Measurements from ENCODE around the gene SMG6.
"Not testable (repeated sequence)": the region's sequence is repeated elsewhere in the genome, so short reads cannot be mapped to it uniquely, and the experiment has no call there.

Gene SMG6

DNA sequence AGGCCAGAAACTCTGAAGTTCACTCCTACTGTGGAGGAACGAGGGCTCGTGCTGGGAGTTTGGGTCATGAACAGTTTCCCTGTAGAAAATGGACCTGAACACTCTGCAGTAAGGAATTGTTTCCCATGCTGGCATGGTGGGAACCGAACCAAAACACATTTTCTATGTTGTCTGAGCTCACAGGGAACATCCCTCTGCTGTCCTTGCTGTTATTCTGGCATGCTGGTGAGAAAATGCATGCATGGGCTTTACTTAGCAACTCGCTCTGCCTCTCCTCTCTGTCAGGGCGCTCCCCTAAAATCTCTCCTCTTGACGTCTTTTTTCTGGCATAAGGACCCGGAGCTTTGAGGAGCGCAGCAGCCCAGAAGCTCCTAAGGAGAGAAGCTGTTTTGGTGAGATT is 283.9 kb downstream of the SMG6 start:
- no peak for DNase-seq

DNA sequence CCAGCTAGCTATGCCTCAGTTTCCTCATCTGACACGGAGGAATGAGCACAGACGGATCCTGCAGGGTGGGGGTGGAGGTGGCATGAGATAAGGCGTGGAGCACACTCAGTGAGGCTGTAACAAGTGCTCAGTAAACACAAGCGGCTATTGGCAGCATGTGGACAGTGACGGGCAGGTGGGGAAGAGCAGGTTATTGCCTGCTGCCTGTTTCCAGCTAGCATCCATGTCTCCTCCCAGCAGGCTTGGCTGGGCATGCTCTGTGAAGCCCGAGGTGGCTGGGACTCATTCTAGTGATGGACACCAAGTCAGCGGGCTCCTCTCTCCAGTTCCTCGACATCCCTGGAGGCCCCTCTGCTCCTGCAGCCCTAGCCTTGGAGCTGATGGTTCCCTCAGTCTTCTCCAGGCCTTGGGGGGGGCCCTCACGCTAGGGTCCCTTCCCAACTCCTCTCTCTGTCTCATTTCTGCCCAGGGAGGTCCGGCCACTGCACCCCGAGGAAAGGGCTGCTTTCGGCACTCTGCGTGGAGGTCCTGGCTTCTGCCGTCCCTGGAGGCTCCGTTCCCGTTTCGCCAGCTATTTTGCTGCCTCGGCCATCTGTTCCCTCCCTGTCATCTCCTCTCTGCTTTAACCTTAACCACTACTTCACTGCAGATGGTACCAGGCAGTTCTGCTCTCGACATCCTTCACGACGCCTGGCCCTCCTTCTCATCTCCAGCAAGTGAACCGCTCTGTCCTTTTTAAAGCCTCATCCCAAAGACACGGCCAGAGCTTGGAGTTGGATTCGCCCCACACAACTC is 284.7 kb downstream of the SMG6 start:
- no peak for DNase-seq

DNA sequence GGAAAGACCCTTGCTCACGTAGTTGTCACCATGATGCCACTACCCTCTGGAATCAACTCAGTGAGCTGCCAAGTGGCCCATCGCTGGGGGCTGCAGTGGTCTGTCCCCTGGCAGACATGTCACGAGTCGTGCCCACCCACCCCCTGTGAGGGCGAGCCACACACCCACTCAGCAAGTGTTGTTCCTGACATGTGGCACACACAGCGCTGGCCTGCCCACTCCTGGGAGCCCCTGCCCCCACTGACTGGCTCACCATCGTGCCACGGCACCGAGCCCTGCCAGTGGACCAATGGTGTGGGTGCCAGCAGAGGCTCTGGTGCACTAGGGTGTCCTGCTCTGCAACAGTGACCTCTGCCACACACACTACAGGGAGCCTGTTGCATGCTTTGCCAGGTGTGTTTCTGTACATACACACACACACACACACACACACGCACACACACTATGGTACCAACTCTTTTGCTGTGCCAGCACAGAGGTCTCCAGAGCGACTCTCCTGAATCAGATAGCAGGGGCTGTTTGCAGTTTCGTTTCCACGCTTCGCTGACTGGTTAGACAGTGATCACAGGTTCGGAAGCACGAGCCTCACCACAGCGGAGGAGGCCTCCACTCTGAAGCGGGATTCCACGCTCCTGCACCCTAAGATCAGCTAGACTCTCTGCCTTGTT is 286.2 kb downstream of the SMG6 start:
- DNase-seq: no peak

DNA sequence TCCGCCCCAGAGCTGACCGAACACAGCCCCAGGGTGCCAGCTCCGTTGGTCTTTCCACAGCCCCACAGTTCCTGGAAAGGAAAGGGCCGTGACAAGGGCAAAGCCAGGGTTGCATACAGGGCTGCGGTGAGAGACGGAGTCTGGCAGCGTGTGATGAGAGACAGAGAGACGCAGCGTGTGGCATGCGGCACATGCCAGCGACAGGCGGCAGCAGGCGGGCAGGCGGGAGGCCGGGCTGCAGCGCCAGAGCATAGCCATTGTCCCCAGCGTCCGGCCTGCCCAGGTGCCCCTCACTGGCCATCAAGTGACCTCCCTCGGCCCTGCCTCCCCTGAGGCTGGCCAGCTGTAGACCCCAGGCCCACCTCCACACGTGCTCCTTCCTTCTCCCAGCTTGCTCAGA is 287.1 kb downstream of the SMG6 start:
- no peak for DNase-seq

DNA sequence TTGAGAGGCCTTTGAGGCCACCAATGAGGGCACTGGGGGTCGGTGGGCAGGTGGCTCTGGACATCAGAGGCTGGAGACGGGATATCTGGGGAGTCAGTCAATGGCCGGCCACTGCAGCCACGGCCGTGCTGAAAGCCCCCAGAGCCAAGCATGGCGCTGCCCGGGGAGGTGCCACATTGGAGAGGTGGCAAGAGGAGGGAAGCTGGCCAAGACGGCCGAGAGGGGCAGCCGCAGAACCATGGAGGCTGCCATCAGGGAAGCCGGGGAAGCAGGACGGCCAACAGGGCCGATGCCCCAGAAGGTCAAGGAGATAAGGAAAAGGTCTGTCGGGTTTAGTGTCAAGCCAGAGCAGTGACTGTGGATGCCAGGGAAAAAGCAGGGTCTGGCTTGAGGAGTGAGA is 288.3 kb downstream of the SMG6 start:
- DNase-seq: no peak

DNA sequence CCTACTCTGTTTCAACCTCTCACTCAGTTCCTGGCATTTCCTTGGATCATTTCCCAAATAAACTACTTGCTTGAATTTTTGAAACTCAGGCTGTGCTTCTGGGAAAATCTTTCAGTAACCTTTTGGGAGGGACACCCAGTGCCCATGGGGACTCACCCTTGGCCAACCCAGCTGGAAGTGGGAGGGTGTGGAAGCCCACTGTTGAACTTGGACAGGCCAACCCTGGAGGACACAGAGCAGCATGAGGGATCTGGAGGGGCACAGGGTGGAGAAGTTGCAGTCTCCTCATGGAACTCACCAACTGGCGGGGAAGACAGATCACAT is 289.6 kb downstream of the SMG6 start:
- no peak for DNase-seq

DNA sequence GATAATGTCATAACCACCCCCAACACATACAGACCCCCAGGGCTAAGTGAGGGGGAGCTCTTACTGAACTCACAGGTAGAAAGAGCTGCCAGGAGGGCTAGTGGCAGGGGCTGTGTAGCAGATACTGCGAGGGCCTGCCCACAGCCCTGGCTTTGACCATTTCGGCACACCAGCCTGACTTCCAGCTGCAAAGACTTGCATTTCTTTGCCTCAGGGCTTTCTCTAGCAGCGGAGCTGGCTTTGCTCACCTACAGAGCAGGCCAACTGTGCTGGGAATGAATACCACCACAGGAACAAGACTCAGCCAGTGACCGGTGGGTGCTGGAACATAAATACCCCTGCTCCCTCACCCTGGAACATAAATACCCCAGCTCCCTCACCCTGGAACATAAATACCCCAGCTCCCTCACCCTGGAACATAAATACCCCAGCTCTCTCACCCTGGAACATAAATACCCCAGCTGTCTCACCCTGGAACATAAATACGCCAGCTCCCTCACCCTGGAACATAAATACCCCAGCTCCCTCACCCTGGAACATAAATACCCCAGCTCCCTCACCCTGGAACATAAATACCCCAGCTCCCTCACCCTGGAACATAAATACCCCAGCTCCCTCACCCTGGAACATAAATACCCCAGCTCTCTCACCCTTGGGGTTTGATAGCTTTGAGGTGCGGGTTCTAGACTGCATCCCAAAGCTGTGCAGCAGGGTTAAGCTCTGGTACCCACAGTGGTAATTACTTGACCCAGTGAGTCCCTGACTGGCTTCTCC is 290.2 kb downstream of the SMG6 start:
- DNase-seq: not testable (repeated sequence)

DNA sequence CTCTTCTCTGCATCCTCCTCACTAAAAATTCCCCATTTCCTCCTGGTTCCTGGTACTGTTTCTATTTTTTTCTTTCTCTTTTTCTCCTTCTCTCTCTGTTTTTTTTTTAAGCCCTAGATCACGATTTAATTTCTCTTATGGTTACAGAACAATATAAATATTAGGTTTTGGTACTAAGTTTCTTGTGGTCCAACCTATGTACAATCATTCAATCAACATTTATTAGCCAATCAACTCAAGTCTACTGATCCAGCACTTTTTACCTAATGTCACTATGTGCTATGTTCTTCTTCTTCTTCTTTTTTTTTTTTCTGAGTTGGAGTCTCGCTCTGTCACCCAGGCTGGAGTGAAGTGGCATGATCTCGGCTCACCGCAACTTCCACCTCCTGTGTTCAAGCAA is 291.1 kb downstream of the SMG6 start:
- DNase-seq: no peak

DNA sequence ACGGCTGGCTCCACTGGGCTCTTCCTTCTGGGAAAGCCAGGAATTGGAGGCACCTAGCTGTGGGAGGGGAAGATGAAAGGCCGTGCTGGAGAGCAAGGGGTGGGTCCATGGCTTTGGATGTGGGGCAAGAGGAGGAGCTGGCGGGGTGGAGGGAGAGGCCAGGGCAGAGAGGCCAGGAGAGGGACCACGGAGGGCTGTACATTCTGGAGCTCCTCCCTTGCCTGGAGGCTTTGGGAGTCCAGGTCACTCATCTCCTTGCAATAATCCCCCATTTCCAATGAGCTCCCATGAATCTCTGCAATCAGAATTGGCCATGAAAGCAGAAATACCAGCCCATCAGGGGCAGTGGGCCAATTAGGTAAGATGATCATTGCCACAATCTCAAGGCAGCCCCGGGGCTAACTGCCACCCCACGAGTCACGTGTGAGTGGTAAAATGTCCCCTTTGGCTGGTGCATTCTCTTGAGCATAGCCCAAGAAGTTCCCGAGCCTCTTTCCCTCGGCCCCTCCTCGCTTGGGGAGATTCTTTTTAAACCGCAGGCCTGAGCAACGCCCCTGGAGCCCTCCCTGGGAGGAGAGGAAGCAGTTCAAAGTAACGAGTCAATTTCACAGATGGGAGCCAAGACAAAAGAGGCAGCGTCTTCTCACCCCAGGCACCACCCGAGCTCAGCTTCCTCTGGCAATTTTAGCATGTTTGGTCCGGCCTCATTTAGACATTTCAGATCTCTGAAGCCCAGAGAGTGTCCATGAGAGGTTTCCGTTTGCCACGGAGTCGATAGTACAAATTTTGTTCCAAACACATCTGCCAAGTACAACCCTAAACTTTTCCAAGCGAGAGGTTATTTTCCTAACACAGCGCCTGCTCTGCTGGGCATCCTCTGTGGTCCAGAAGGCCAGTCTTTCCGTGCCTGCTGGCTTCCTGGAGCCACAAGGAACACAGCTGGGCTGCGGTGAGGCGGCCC is 291.9 kb downstream of the SMG6 start:
- DNase-seq: no peak
